DMS 273 (cell line): ENCODE measurements around the gene C2orf42.
"Not testable (repeated sequence)": the region's sequence is repeated elsewhere in the genome, so short reads cannot be mapped to it uniquely, and the experiment has no call there.

Experiments used
- DNase-seq: peaks from one replicate; lab custom pipeline; 2025; ENCODE audit not compliant: unreplicated experiment; lab: John Stamatoyannopoulos, UW

Gene C2orf42

GRCh38 chr2:70133127-70133452 lies 57.7 kb downstream of the C2orf42 start:
- DNase-seq, result no peak

DNA sequence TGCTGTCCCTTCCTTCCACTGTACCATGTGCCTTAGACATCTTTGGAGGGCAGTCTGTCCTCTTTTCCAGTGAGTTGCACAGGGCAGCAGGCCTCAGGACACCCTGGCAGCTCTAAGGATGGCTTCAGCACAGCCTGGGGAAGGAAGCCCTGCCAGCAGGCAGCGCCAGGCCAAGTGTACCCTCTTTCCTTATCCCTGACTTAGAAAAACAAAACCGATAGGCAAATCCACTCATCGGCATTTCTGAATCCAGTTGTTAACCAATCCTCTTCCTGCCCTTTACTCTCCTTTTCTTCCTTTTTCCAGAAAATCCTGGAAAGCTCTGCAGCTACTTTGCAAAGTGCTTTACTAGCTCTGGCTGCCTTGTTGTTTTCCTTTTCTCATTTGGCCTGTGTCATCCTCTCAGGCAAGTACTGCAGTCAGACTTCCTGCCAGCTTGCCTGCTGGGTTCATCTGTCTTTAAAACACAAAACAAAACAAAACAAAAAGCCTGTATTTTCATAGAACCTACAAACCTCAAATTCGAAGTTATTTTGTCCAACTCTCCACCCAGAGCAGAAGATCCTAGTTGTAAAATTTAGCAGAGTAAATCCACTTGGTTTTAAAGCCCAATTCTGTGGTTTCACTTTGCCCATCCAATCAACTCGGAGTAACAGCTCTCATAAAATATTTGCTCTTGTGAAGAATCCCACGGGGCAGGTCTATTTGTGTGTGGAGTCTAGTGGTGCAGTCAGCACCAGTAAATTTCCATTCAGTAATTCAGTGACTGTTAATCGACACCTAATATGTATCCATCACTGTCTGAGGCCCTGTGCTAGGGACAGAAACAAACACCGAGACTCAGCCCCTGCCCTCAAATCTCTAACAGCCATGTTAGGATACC lies 58.3 kb downstream of the C2orf42 start:
- DNase-seq, result peak; percentile 86

- not testable (repeated sequence) for DNase-seq
Observed at GRCh38 chr2:70131344-70132143, 59.3 kb downstream of the C2orf42 start.

DNA sequence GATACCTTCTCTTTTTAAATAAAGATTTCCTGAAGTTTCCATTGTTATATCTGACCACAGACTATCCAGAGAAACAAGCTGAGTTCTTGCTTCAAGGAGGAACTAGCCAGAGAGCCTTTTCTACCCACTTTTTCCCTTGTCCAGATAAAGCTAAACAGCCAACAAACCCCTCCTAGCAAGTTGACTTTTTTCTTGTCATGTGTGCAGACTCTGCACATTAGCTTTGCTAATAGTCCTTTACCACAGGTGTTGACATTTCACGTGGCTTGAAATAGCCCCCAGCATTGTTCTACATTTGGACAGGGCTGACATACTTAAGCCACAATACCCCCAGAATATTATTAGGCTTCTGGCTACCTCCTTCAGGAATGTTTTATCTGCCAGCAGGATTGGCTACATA lies 62.8 kb downstream of the C2orf42 start:
- DNase-seq, result no peak

DNA sequence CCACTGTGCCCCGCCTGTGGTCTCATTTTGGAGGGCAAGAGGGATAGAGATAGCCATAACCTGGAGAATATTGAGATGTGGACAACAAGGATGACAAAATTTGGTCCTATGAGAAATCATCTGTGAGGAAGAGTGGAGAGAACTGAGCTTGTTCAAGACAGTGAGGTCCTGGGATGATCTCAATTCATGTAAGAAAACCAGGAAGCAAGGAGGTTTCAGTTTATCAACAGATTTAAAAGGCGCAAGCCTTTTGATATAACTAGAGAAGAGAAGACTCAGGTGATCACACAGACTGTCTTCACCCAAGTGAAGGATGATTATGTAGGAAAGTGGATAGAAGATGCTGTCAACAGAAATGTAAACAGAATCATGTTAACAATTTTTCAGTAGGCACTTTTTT lies 64.4 kb downstream of the C2orf42 start:
- DNase-seq, result no peak

GRCh38 chr2:70125498-70125898 lies 65.3 kb downstream of the C2orf42 start:
- no peak for DNase-seq

GRCh38 chr2:70124983-70125480 lies 65.8 kb downstream of the C2orf42 start:
- peak; percentile 64 for DNase-seq

GRCh38 chr2:70123829-70124116 lies 67.0 kb downstream of the C2orf42 start:
- no peak for DNase-seq

- DNase-seq, result peak; percentile 76
Observed at GRCh38 chr2:70123051-70123828, 67.6 kb downstream of the C2orf42 start.

- no peak for DNase-seq
Observed at GRCh38 chr2:70122470-70122869, 68.3 kb downstream of the C2orf42 start.

DNA sequence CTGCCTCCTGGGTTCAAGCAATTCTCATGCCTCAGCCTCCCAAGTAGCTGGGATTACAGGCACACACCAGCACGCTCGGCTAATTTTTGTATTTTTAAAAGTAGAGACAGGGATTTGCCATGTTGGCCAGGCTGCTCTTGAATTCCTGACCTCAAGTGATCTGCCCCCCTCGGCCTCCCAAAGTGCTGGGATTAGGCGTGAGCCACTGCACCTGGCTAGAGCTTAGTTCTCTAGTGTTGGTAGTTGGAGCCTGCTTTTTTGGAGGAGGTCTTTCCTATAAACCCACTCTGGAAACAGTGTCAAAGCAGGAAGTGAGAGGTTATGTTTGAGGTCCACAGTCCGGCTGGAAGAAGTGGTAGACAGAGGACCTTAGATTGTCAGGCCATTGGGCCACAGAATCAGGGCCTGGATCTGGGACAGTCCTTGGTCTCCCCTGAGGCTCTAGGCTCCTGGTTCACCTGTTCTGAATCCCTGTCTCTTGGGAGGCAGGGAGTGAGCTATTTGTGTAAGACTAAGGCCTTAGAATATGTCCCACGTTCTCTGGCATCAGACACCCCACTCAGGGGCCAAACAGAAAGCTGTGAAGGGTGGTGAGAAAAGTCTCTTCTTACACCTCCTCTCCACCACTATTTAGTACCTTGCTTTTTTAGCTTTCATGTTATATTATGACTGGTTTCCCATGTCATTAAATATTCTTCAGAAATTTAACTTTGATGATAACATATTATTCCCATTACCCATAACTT lies 69.0 kb downstream of the C2orf42 start:
- DNase-seq, result no peak

DNA sequence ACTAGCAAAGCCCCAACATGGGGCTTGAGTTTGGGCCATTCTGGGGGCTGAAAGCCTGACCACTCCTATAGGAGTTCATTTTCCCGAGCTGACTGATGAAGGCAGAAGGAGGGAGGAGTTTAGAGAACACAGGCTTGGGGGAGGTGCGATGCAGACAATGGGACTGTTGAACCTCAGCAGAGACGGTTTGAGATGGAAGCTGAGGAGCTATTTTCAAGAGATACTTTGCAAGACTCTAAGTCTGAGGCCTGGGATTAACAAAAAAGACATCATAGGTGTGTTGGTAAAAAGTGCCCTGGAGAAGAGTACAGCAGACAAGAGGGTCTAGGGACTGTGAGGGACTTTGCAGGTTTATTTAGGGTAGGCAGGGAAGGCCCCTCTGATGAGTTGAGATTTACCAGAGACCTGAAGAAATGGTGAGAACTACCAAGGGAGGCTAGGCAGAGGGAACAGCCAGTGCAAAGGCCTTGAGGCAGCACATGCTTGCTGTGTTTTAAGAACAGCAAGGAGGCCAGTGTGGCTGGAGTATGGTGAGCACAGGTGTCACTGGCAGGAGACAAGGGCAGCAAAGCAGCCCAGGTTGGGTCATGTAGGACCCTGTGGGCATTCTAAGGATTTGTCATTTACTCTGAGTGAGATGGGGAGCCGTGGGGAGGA lies 71.9 kb downstream of the C2orf42 start:
- DNase-seq, result no peak

GRCh38 chr2:70116936-70117552 lies 73.8 kb downstream of the C2orf42 start:
- no peak for DNase-seq

GRCh38 chr2:70115646-70116442 lies 75.0 kb downstream of the C2orf42 start:
- DNase-seq, result no peak

GRCh38 chr2:70113359-70114070 lies 77.3 kb downstream of the C2orf42 start:
- DNase-seq, result no peak

DNA sequence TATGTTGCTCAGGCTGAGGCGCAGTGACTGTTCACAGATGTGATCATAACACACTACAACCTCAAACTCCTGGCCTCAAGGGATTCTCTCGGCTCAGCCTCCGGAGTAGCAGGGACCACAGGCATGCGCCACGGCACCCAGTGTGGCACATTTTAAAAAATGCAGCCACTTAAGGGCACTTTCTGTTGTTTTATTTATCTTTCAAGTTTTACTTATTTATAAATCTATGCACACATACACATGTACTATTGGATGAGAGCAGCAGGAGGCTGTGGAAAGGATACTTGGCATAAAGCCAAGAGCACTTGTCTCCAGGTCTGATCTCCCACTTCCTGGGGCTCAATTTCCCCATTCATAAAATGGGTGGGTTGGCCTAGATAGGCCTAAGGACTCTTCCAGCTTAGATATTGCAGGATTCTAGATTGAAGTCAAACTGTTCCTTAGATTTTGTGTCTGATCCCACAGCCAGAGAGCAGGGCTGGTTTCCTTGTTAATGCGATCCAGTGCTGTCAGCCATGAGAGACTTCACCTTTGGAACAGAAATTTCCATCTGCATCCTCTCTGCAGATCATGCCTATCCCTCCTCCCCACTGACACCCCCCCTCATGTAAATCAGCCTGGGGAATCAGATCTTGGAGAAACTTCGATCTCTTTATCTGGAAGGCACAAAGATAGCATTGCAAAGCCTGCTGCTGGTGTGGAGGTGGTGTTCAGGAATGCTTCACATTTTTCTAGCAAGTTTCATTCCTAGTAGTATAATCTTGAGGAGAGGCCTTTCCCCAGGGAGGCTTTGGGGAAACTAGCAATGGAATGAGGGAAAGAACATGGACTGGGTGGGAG lies 78.8 kb downstream of the C2orf42 start:
- no peak for DNase-seq

DNA sequence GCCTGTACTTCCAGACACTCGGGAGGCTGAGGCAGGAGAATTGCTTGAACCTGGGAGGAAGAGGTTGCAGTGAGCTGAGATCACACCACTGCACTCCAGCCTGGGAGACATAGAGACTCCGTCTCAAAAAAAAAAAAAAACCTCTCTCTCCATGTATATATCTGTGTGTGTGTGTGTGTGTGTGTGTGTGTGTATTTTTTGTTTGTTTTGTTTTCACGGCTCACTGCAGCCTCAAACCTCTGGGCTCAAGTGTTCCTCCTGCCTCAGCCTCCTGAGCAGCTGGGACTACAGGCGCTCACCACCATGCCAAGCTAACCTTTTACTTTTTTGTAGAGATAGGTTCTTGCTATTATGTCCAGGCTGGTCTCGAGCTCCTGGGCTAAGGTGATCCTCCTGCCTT lies 80.4 kb downstream of the C2orf42 start:
- DNase-seq, result not testable (repeated sequence)
